Measurements from ENCODE around the gene ZNF420.
A peak's percentile ranks its signal among the peaks of the same experiment; 100 is the strongest.

The ZNF420 gene

GRCh38 chr19:37148214-37148613, 70.0 kb downstream of the ZNF420 start:
- no peak for DNase-seq (ENCODE audit: low read depth in 2 of 2)

- DNase-seq (ENCODE audit: low read depth in 2 of 2) = no peak
These were observed 81.9 kb downstream of the ZNF420 start for GRCh38 chr19:37160153-37160552.

- DNase-seq (ENCODE audit: low read depth in 2 of 2) = no peak
These were observed 87.4 kb downstream of the ZNF420 start for GRCh38 chr19:37165635-37166034.

GRCh38 chr19:37172368-37173366, 94.4 kb downstream of the ZNF420 start, which contains the start of gene ZNF585A:
ZNF585A (minus strand) TSS chr19:37172695; CDS start chr19:37169910, 2,785 bp downstream.
- DNase-seq (ENCODE audit: low read depth in 2 of 2) = peak; percentile 81 to 89

All from activated CD8-positive, alpha-beta memory T cell treated with anti-CD3 and anti-CD28 coated beads for 4 hours (primary cell).